GM21381 (cell line): ENCODE measurements around the gene VAV2.

Experiments
- ATAC-seq: cut with Tn5 transposase; IDR thresholded peaks from one replicate; pipeline ENCODE4 v1.9.1; 2021; ENCODE audit warnings: mild to moderate bottlenecking, moderate library complexity; ENCODE audit not compliant: unreplicated experiment

Gene VAV2

GRCh38 chr9:133943781-133944745 lies 48.1 kb downstream of the VAV2 start:
- ATAC-seq, result no peak

- no peak for ATAC-seq
Measured at GRCh38 chr9:133943036-133943780, 48.9 kb downstream of the VAV2 start.

DNA sequence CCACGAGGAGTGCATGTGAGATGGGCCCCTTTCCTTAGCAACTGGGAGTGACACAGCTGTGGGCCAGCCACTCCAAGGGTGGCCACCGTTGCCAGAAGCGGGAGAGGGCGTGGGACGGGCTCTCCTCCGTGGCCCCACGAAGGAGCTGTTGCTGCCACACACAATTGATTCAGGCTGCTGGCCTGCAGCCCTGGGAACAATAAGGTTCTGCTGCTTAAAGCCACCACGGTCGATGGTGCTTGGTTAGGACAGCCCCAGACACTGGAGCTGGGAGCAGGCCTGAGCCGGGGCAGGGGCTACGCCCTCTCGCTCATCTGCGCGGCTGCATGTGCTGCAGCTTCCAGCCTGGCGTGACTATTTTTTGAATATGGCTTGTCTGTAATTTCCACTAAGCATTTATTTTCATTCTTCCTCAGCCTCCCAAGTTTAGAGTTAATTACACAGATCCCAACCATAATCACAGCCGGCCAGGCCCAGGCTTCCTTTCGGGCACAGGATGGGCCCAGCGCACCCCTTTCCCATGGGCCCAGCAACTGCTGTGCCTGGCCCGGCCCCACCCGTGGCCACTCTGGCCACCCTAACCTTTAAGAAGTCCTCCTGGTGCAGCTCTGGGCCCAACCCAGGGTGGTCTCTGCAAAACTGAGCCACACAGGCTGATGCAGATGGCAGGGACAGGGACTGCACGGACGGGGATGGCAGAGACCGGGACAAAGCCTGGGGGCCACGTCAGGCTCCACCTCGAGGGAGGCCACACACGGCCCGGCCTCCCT lies 49.7 kb downstream of the VAV2 start:
- no peak for ATAC-seq

GRCh38 chr9:133939845-133940244 lies 52.3 kb downstream of the VAV2 start:
- ATAC-seq, result no peak

DNA sequence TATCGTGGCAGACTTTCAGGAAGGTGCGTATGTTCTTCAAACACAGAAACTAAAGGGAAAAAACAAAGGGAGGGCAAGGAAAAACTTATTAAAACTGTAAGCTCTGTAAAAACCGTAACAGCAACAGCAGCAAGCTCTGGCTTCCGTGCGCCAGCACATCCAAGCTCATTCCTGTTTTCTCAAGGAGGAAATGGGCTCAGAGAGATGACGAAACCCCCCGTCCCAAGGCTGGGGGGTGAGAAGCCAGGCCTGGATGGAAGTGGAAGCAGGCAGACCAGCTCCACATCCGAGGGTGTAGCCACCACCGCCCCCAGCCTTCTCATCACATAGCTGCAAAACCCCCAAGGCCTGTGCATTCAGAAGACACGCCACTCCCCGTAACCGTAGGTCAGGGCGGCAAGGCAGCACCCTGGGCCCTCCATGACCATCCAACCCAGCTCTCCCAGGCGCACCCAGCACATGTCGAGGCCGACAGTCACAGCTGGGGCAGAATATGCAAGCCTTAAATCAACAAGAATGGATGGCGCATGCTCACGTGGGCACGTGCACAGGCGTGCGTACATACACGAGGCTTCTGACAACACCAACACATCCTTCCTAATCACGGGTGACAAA lies 52.8 kb downstream of the VAV2 start:
- no peak for ATAC-seq

DNA sequence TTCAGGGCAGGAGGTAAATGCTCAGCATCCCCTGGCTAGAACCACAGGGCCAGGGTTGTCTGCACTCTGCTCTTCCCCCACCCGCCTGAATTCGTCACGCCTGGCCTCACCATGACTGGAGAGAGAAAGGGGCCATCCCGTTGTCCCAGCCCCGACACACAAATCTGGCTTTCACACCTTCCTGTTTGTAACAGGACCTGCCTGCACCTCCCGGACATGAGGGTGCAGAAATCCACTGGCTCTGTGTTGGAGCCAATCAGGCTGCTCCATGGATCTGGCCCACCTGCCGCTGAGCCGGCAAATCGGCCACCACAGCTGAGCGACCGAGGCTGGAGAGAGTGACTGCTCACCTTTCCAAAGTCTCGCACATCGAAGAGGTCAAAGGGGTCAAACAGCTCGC lies 53.4 kb downstream of the VAV2 start:
- no peak for ATAC-seq

DNA sequence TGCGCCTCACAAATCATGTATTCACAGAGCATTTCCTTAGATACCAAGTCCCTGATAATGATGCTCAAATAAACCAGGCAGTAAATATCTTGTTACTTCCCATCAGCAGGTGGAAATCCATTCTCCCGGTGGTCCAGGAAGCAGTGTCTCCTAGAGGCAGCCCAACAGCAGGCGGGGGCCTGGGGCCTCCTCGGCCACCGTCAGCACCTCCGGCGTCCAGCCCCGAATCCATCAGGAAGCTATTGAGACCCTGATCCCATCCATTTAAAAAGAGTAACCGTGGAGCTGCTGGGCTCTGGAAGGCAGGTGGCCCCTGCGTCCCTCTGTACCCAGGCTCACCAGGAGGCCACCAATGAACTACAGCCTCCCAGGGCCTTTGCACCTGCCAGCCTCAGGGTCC lies 54.0 kb downstream of the VAV2 start:
- no peak for ATAC-seq

- no peak for ATAC-seq
Measured at GRCh38 chr9:133937120-133937519, 55.0 kb downstream of the VAV2 start.

GRCh38 chr9:133935328-133936005 lies 56.7 kb downstream of the VAV2 start:
- ATAC-seq, result no peak

GRCh38 chr9:133934482-133935232 lies 57.5 kb downstream of the VAV2 start:
- ATAC-seq, result no peak

DNA sequence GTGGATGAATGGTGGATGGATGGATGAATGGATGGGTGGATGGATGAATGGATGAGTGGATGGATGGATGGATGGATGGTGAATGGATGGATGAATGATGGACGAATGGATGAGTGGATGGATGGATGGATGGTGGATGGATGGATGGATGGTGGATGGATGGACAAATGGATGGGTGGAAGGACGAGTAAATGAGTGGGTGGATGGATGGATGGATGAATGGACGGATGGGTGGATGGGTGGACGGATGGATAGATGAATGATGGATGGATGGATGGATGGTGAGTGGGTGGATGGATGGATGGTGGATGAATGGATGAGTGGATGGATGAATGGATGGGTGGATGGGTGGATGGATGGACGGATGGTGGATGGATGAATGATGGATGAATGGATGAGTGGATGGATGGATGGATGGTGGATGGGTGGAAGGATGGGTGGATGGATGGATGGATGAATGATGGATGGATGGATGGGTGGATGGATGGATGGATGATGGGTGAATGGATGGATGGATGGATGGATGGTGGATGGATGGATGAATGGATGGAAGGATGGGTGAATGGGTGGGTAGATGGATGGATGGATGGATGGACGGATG lies 58.6 kb downstream of the VAV2 start:
- ATAC-seq, result no peak

- ATAC-seq, result no peak
Measured at GRCh38 chr9:133932633-133933032, 59.5 kb downstream of the VAV2 start.

DNA sequence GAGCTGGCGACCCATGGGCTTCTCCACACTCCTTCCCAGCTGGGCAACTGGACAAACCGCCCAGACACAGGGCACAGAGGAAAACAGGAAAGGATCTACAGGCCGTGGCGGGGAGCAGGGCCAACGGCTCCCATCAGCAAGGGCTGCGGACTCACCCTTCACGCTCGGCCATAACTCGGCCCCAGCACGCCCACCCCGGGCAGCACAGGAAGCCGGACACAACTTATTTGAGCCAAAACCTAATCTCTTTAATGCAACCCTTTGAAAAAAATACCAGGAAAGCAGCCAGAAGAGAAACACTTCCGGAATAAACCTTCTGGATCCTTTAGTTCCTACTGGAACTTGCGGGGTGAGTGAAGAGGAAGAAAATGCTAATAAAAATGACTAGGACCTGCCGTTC lies 59.9 kb downstream of the VAV2 start:
- no peak for ATAC-seq

- no peak for ATAC-seq
Measured at GRCh38 chr9:133930682-133931485, 61.2 kb downstream of the VAV2 start.

- no peak for ATAC-seq
Measured at GRCh38 chr9:133930046-133930681, 62.0 kb downstream of the VAV2 start.

DNA sequence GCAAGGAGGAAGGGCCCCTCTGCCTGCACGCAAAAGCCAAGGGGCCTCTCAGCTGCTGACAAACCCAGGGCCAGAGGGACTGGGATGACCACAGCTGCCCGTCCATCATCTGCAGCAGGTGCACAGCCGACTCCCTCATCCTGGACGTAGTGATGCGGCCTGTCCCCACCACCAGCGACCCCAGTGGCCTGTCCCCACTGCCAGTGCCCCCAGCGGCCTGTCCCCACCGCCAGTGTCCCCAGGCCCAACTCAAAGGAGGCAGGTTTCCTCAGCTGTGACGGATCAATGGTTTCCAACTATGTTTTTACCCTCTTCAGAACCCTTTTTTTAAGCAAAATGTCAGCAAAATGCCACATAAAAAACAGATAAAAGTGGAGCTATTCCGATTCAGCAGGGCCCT lies 62.5 kb downstream of the VAV2 start:
- ATAC-seq, result no peak

GRCh38 chr9:133928248-133928764 lies 63.8 kb downstream of the VAV2 start:
- ATAC-seq, result no peak

DNA sequence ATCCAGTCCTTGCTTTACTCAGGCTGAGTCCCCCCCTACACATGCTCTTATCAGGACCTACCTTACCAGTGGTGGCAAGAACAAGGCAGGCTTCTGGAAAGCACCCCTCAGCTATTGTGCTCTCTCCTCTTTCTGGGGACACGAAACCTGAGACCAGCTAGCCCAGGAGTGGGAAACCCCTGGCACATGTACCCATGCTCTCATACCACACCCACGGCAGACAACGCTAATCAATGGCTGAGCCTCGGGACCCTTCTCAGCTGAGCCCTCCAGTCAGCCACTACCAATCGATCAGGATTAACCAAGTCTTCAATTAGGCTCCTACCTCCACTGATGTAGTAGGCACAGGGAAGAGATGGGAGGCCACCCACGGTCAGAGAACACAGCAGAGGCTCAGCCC lies 65.1 kb downstream of the VAV2 start:
- ATAC-seq, result no peak
